K562 (cell line): ENCODE measurements around the gene CELF4. TPM values are rescaled to one million over a fixed set of nuclear protein-coding genes. Genes with fewer than 3 reads are reported as not detected.

ENCODE experiments used
- ATAC-seq: fragments of 200-7000 bp; cut with Tn5 transposase; 3 replicates; pipeline ENCODE4 v1.9.1; 2020; ENCODE audit warnings: moderate library complexity
- BruUV-seq: library from RNA; stranded (reverse); fragments of 400-500 nt; replicated peaks from 2 replicates; lab custom pipeline; 2021; lab: Mats Ljungman, UMichigan
- CTCF ChIA-PET: fragments of 300-600 bp; formaldehyde crosslinking; extraction: SDS; loops from one replicate; lab custom pipeline; 2021; ENCODE audit warnings: low intra/inter-chr PET ratio; lab: Yijun Ruan, JAX
- POLR2A ChIA-PET: fragments of 300-600, 350-650 bp; sonication (Branson Sonifier 250); formaldehyde crosslinking; extraction: SDS; loops from one replicate; lab custom pipeline; 2021; ENCODE audit warnings: antibody characterized with exemption, inconsistent platforms; lab: Yijun Ruan, JAX
- DNase-seq, 4 experiments: peaks; one replicate each; pipeline versions ENCODE4 v3.0.0 to v3.0.0-alpha.2; 2011 to 2018; ENCODE audit warnings: low spot score in 3 of 4, mixed read lengths in 3 of 4; ENCODE audit errors: extremely low read depth in 1 of 4
- FAIRE-seq: peaks from 2 replicates; lab custom pipeline; 2011; peaks lifted over from hg19 to GRCh38; lab: Jason Lieb, UNC
- H2AFZ ChIP-seq: 2 replicates; pipeline ENCODE4 v1.6.0; 2011; ENCODE audit warnings: low read depth, low read length, control low read depth, inconsistent platforms
- H3K27ac ChIP-seq: fragments of 200-600 bp; 3 replicates; pipeline ENCODE4 v1.8.0; 2011; ENCODE audit warnings: low read depth, mild to moderate bottlenecking, control low read depth, inconsistent platforms, low read length, moderate library complexity, mixed read lengths; ENCODE audit errors: extremely low read depth
- H3K27me3 ChIP-seq, 2 experiments: fragments of 300-600 bp in 1 of 2; 2 replicates in 1 of 2; 3 replicates in 1 of 2; pipeline versions ENCODE4 v1.6.0 to v1.8.0; 2011; ENCODE audit warnings: inconsistent platforms in 2 of 2, low read length in 2 of 2, mild to moderate bottlenecking in 1 of 2, mixed read lengths in 1 of 2, moderate library complexity in 1 of 2; ENCODE audit not compliant: control insufficient read depth in 2 of 2, insufficient read depth in 2 of 2
- H3K36me3 ChIP-seq: fragments of 300-600 bp; 3 replicates; pipeline ENCODE4 v1.8.0; 2011; ENCODE audit warnings: mild to moderate bottlenecking, low read length, inconsistent platforms; ENCODE audit not compliant: control insufficient read depth, insufficient read depth
- H3K4me1 ChIP-seq, 2 experiments: fragments of 200-600 bp in 1 of 2; replicated peaks in 1 of 2; 2 replicates in 1 of 2; 3 replicates in 1 of 2; pipeline versions ENCODE4 v1.5.1 to v1.8.0; 2011; ENCODE audit warnings: inconsistent platforms in 2 of 2, low read length in 2 of 2, mild to moderate bottlenecking in 1 of 2, mixed read lengths in 1 of 2, moderate library complexity in 1 of 2; ENCODE audit not compliant: control insufficient read depth in 2 of 2, insufficient read depth in 2 of 2
- H3K4me2 ChIP-seq: 2 replicates; pipeline ENCODE4 v1.6.1; 2011; ENCODE audit warnings: low read length, control low read depth, inconsistent platforms, mixed read lengths; ENCODE audit not compliant: insufficient read depth
- H3K4me3 ChIP-seq: fragments of 200-600 bp; sonication (generic), shearing (Covaris generic); 2 replicates; pipeline ENCODE4 v1.5.1; 2016; ENCODE audit warnings: control low read depth, inconsistent platforms
- H3K79me2 ChIP-seq: fragments of 200-600 bp; 3 replicates; pipeline ENCODE4 v1.8.0; 2011; ENCODE audit warnings: low read length, inconsistent platforms; ENCODE audit not compliant: control insufficient read depth, insufficient read depth
- H3K9ac ChIP-seq, 2 experiments: 2 replicates each; pipeline versions ENCODE4 v1.6.0 to v1.6.1; 2011; ENCODE audit warnings: low read depth in 2 of 2, low read length in 2 of 2, control low read depth in 1 of 2, inconsistent platforms in 1 of 2, mild to moderate bottlenecking in 1 of 2, mixed read lengths in 1 of 2; ENCODE audit not compliant: insufficient read depth in 1 of 2
- H3K9me1 ChIP-seq: one replicate; pipeline ENCODE4 v1.6.0; 2011; ENCODE audit warnings: inconsistent platforms, mild to moderate bottlenecking, low read length, moderate library complexity; ENCODE audit not compliant: control insufficient read depth, insufficient read depth
- H3K9me3 ChIP-seq: replicated peaks from 2 replicates; pipeline ENCODE4 v1.5.1; 2011; ENCODE audit warnings: low read depth, low read length, inconsistent platforms; ENCODE audit not compliant: control insufficient read depth, insufficient read depth
- H4K20me1 ChIP-seq: replicated peaks from 2 replicates; pipeline ENCODE4 v1.6.1; 2011; ENCODE audit warnings: low read length, inconsistent platforms, mixed read lengths; ENCODE audit not compliant: control insufficient read depth, insufficient read depth
- KDM2B ChIP-seq: fragments of 250-450 bp; sonication (Bioruptor Pico); IDR thresholded peaks from 2 replicates; pipeline ENCODE4 v1.8.0; 2021; ENCODE audit warnings: mild to moderate bottlenecking, moderate library complexity
- TCF7 ChIP-seq: sonication (generic); IDR thresholded peaks from 2 replicates; pipeline ENCODE4 v1.6.1; 2016; ENCODE audit warnings: antibody characterized with exemption, borderline replicate concordance
- ZKSCAN3 ChIP-seq: fragments of 250-450 bp; sonication (Bioruptor Pico); IDR thresholded peaks from 2 replicates; pipeline ENCODE4 v1.4.0; 2020
- ZNF707 ChIP-seq: fragments of 250-450 bp; sonication (Bioruptor Pico); conservative IDR thresholded peaks from 2 replicates; pipeline ENCODE4 v1.8.0; 2022; ENCODE audit warnings: inconsistent platforms, mild to moderate bottlenecking, moderate library complexity
- WGBS: fragments of 100-300 bp; shearing (Covaris generic); methylation state at CpG from one replicate; pipeline ENCODE4 v1.1.6; 2016; ENCODE audit warnings: low coverage, mixed read lengths; ENCODE audit not compliant: insufficient coverage; ENCODE audit errors: missing lambda C conversion rate; 5-methylcytosine and 5-hydroxymethylcytosine counted together
- in situ Hi-C: fragments of 300-500 bp; cut with MboI; formaldehyde crosslinking; loops from 4 replicates; pipeline ENCODE4 v1.15.0; 2018; ENCODE audit warnings: inconsistent platforms, mixed read lengths
- intact Hi-C: fragments of 100-400 bp; cut with micrococcal nuclease; formaldehyde crosslinking; loops from 2 replicates; pipeline ENCODE4 v1.14.2; 2022
- polyA plus RNA-seq, 8 experiments: library from polyadenylated mRNA; depleted of rRNA in 4 of 8; stranded (reverse) in 5 of 8; unstranded in 3 of 8; fragments of >200 nt; fragmentation: Nextera tagmentation in 2 of 8; fragmentation: Illumina TruSeq in 1 of 8; extraction: Ambion mirVana in 2 of 8; extraction: Trizol in 1 of 8; gene quantifications; 2 replicates each; pipeline versions ENCODE4 v1.2.1 to v1.2.3, GENCODE V29; 2011 to 2014; ENCODE audit warnings: inconsistent platforms in 1 of 8, missing spikeins in 1 of 8
- total RNA-seq, 7 experiments: library from RNA; depleted of rRNA in 6 of 7; stranded (reverse); fragments of >200 nt in 6 of 7; fragmentation: Illumina TruSeq in 2 of 7; extraction: Trizol in 2 of 7; gene quantifications; 2 replicates each; pipeline versions ENCODE4 v1.2.1 to v1.2.3, GENCODE V29; 2011 to 2021; ENCODE audit warnings: low replicate concordance in 1 of 7
- TF ChIP-seq, protein P1 (sequence below): fragments of 250-450 bp; sonication (Bioruptor Pico); IDR thresholded peaks from 2 replicates; pipeline ENCODE4 v1.5.0; 2021; ENCODE audit warnings: mild to moderate bottlenecking, moderate library complexity

CELF4 gene
- total and polyA plus RNA-seq, 9 of the 15 experiments (the other 6 are each of a cell fraction or from before 2014, with no cell fraction given): 0.04 to 0.24 (median 0.07) TPM; not detected in 3

DNA sequence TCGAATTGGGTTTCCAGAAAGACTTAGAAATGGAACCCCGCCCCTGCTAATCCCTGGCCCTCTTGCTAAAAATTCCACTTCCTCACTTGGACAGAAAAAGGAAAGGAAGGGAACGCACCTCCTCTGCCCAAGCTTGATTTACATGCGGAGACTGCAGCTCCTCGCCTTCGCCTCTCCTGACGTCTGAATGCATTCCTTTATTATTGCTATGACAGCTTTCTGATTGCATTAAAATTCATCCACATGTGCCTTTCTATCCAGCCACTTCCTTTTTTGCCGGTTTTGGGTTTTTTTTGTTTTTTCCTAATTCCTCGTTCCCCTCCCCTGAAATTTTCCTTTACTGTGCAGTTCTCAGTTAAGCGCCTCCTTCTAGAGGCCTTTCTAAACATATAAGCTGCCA is 287.8 kb downstream of the CELF4 start:
- whole genome bisulfite sequencing: 0% methylated on average over 9 of the region's 10 CpGs
- no peak for FAIRE-seq
- Histone ChIP-seq H3K36me3 (no peaks in the 10 kb centered on the region), H3K9me3 (no peaks in the 10 kb centered on the region), H3K4me2 (no peak overlapping the region), H3K79me2 (no peaks in the 10 kb centered on the region), H3K27ac (no peak overlapping the region), H3K27me3 (peaks cover 0 to 14% of the 10 kb centered on the region in 2 experiments; a peak in 4 of 5 replicates), H3K9me1 (no peaks in the 10 kb centered on the region), H4K20me1 (peaks cover 5% of the 10 kb centered on the region; the same call in 1 of the 2 replicates), H3K4me1 (peaks cover 0 to 10% of the 10 kb centered on the region in 2 experiments; a peak in 1 of 5 replicates), H3K4me3 (no peak overlapping the region), H2AFZ (no peak overlapping the region), H3K9ac (no peak overlapping the region)
- no peak for DNase-seq
- CTCF ChIA-PET: interaction anchor here (0.6 kb wide), 1 partner anchor 36 kb away, joined by 5 read pairs; no protein-coding TSS in a partner anchor
- intact Hi-C loops (no loop called here), in situ Hi-C loops (no loop called here)
- TF ChIP-seq ZKSCAN3 (CRISPR knock-in tag) (no peak), ZNF707 (CRISPR knock-in tag) (no peak), KDM2B (CRISPR knock-in tag) (no peak), TCF7 (no peak)
- TF ChIP-seq, protein P1, sequence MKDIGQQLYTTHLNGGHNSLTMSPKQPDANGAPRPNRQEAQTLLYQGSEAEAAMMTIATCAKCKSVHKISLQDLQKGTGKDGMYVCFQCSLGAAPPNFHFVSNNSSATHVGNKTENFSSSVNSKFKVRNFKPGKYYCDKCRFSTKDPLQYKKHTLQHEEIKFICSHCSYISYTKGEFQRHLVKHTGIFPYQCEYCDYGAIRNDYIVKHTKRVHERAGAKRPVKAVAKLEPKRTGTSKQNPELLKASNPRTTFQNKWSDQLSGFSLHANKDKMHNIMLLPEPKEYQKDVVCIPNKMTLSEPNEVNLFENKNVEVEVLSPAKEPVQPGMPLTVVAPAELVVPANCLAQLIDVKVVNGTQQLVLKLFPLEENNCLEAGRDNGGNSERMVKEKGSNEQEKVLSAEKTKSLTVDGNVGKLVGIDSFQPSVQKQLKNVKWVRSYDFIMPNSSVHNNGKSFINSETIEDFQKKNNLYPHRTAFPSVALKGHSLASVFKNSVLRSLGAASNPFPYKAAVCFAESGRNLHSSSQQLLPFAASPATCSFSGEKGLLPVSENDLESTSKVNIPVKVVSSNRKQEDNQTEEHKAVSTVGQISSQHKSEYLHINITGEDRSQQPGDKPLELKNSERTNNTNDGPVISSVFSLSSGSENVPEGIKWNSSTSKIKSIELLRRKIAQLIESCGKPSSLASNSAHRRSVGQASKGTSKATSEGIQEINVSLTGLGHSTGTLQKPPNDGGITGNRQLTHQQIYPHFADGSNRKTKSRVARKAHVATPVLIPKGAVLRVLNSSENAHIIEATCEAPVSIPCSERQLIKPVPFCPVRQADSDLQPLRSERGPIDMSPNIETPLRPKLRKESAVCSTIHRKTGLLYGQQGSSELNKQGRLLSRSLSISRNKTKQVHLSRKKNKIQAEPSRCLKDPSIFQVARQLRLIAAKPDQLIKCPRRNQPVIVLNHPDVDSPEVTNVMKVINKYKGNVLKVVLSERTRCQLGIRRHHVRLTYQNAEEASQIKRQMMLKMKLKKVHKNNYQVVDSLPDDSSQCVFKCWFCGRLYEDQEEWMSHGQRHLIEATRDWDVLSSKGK: no peak
- ATAC-seq: no peak
- POLR2A ChIA-PET: interaction anchor here (0.7 kb wide), 1 partner anchor 8 kb away, joined by 3 read pairs; no protein-coding TSS in a partner anchor
- BruUV-seq: no TSS peak
